GM21390 (cell line): ENCODE data around the gene UGT1A8.
"Not testable (repeated sequence)": the region's sequence is repeated elsewhere in the genome, so short reads cannot be mapped to it uniquely, and the experiment has no call there.

Source experiments
- ATAC-seq: cut with Tn5 transposase; IDR thresholded peaks from one replicate; pipeline ENCODE4 v1.9.1; 2021; ENCODE audit not compliant: unreplicated experiment

The UGT1A8 gene

GRCh38 chr2:233638836-233639235 is 21.4 kb downstream of the UGT1A8 start:
- ATAC-seq = no peak

GRCh38 chr2:233639860-233640259 is 22.4 kb downstream of the UGT1A8 start:
- no peak for ATAC-seq

GRCh38 chr2:233643128-233643527 is 25.7 kb downstream of the UGT1A8 start:
- ATAC-seq = no peak

- ATAC-seq = not testable (repeated sequence)
Measured at GRCh38 chr2:233646033-233646432, 28.6 kb downstream of the UGT1A8 start.

- no peak for ATAC-seq
Measured at GRCh38 chr2:233650981-233651380, 33.5 kb downstream of the UGT1A8 start.

GRCh38 chr2:233651430-233651829 is 34.0 kb downstream of the UGT1A8 start:
- ATAC-seq = no peak

GRCh38 chr2:233654501-233654900 is 37.1 kb downstream of the UGT1A8 start:
- ATAC-seq = no peak

GRCh38 chr2:233655043-233655442 is 37.6 kb downstream of the UGT1A8 start:
- no peak for ATAC-seq

GRCh38 chr2:233655943-233656342 is 38.5 kb downstream of the UGT1A8 start:
- ATAC-seq = not testable (repeated sequence)

- no peak for ATAC-seq
Measured at GRCh38 chr2:233656443-233656842, 39.0 kb downstream of the UGT1A8 start.

- no peak for ATAC-seq
Measured at GRCh38 chr2:233658610-233659009, 41.2 kb downstream of the UGT1A8 start.

GRCh38 chr2:233663911-233664310 is 46.5 kb downstream of the UGT1A8 start:
- no peak for ATAC-seq

- no peak for ATAC-seq
Measured at GRCh38 chr2:233668605-233669260, 51.3 kb downstream of the UGT1A8 start.

GRCh38 chr2:233671290-233672161 is 54.1 kb downstream of the UGT1A8 start, which contains the start of gene UGT1A9:
Gene UGT1A9 (plus strand): TSS chr2:233671898. CDS start chr2:233671935, 37 bp downstream.
- ATAC-seq = no peak

- ATAC-seq = no peak
Measured at GRCh38 chr2:233672886-233673285, 55.5 kb downstream of the UGT1A8 start.

GRCh38 chr2:233673896-233674295 is 56.5 kb downstream of the UGT1A8 start:
- ATAC-seq = no peak

- no peak for ATAC-seq
Measured at GRCh38 chr2:233674314-233674713, 56.9 kb downstream of the UGT1A8 start.

- no peak for ATAC-seq
Measured at GRCh38 chr2:233674995-233675394, 57.6 kb downstream of the UGT1A8 start.

GRCh38 chr2:233676046-233676445 is 58.6 kb downstream of the UGT1A8 start:
- ATAC-seq = no peak

GRCh38 chr2:233679196-233679595 is 61.8 kb downstream of the UGT1A8 start:
- ATAC-seq = no peak

GRCh38 chr2:233680361-233681045 is 63.1 kb downstream of the UGT1A8 start:
- ATAC-seq = no peak
